Coronary artery (tissue), 2 donors: ENCODE measurements around the gene MYH11.
"Not testable (repeated sequence)": the region's sequence is repeated elsewhere in the genome, so short reads cannot be mapped to it uniquely, and the experiment has no call there.

Source experiments
- DNase-seq: peaks from one replicate; pipeline ENCODE4 v3.0.0-alpha.2; 2017; ENCODE audit warnings: low spot score
- H3K27ac ChIP-seq, 2 donors: fragments of 200-600 bp; sonication (generic); one replicate each; pipeline ENCODE4 v1.5.1; 2016 to 2019
- H3K4me3 ChIP-seq: fragments of 200-600 bp; sonication (generic); 2 replicates; pipeline ENCODE4 v1.5.1; 2016; ENCODE audit warnings: mild to moderate bottlenecking, moderate library complexity
- CTCF ChIP-seq: fragments of 200-600 bp; sonication (generic); IDR thresholded peaks from one replicate; pipeline ENCODE4 v1.5.1; 2019; ENCODE audit warnings: antibody characterized with exemption

Gene MYH11

GRCh38 chr16:15739950-15740349, 116.9 kb downstream of the MYH11 start:
- no peak for TF ChIP-seq CTCF
- H3K4me3 ChIP-seq, result no peak overlapping the region
- H3K27ac ChIP-seq, result no peak overlapping the region
- no peak for DNase-seq

- Histone ChIP-seq H3K4me3 (no peak overlapping the region), H3K27ac (peak overlapping the region in 1 of 2 donors; percentile 16)
- no peak for TF ChIP-seq CTCF
- DNase-seq, result no peak
Measured at GRCh38 chr16:15739464-15739863, 117.4 kb downstream of the MYH11 start.

GRCh38 chr16:15737140-15737644, 119.6 kb downstream of the MYH11 start:
- no peak overlapping the region for H3K4me3 ChIP-seq
- DNase-seq, result no peak
- H3K27ac ChIP-seq, result no peak overlapping the region
- no peak for TF ChIP-seq CTCF

- DNase-seq, result no peak
- no peak overlapping the region for H3K4me3 ChIP-seq
- no peak overlapping the region for H3K27ac ChIP-seq
- TF ChIP-seq CTCF, result no peak
Measured at GRCh38 chr16:15736529-15736928, 120.3 kb downstream of the MYH11 start.

- Histone ChIP-seq H3K4me3 (no peak overlapping the region), H3K27ac (no peak overlapping the region)
- no peak for DNase-seq
- no peak for TF ChIP-seq CTCF
Measured at GRCh38 chr16:15735610-15736009, 121.2 kb downstream of the MYH11 start.

GRCh38 chr16:15732416-15732815, 124.4 kb downstream of the MYH11 start:
- Histone ChIP-seq H3K27ac (no peak overlapping the region), H3K4me3 (no peak overlapping the region)
- no peak for DNase-seq
- no peak for TF ChIP-seq CTCF

GRCh38 chr16:15729152-15729551, 127.7 kb downstream of the MYH11 start:
- TF ChIP-seq CTCF, result no peak
- Histone ChIP-seq H3K4me3 (no peak overlapping the region), H3K27ac (no peak overlapping the region)
- no peak for DNase-seq

- not testable (repeated sequence) for H3K4me3 ChIP-seq, DNase-seq, H3K27ac ChIP-seq
Measured at GRCh38 chr16:15727697-15728096, 129.1 kb downstream of the MYH11 start.
